OCI-LY1 (cell line): ENCODE measurements around the gene SIAH1.

ENCODE experiments used
- H2AFZ ChIP-seq: fragments of 200-600 bp; sonication (generic), shearing (Covaris generic); 2 replicates; pipeline ENCODE4 v1.6.0; 2014; ENCODE audit warnings: antibody characterized with exemption, mild to moderate bottlenecking, low read length
- H3F3A ChIP-seq: fragments of 200-600 bp; sonication (generic), shearing (Covaris generic); 2 replicates; pipeline ENCODE4 v1.6.0; 2014; ENCODE audit warnings: mild to moderate bottlenecking, antibody characterized with exemption, low read length, moderate library complexity; ENCODE audit not compliant: insufficient read depth
- H3K27ac ChIP-seq: fragments of 200-600 bp; sonication (generic); 2 replicates; pipeline ENCODE4 v1.5.1; 2014; ENCODE audit warnings: low read length, mixed run types, mild to moderate bottlenecking, low read depth; ENCODE audit not compliant: poor library complexity, severe bottlenecking
- H3K27me3 ChIP-seq: fragments of 200-600 bp; sonication (generic); 2 replicates; pipeline ENCODE4 v1.6.0; 2014; ENCODE audit warnings: antibody characterized with exemption, mild to moderate bottlenecking, low read length, moderate library complexity; ENCODE audit not compliant: insufficient read depth
- H3K36me3 ChIP-seq: fragments of 200-600 bp; sonication (generic); 2 replicates; pipeline ENCODE4 v1.6.1; 2014; ENCODE audit warnings: mild to moderate bottlenecking, antibody characterized with exemption, low read length, moderate library complexity, mixed read lengths; ENCODE audit not compliant: insufficient read depth
- H3K4me1 ChIP-seq: fragments of 200-600 bp; sonication (generic); 2 replicates; pipeline ENCODE4 v1.5.1; 2014; ENCODE audit warnings: mild to moderate bottlenecking, low read length, moderate library complexity; ENCODE audit not compliant: insufficient read depth, severe bottlenecking
- H3K4me2 ChIP-seq: fragments of 200-600 bp; sonication (generic), shearing (Covaris generic); 2 replicates; pipeline ENCODE4 v1.6.1; 2014; ENCODE audit warnings: low read length
- H3K4me3 ChIP-seq: fragments of 200-600 bp; sonication (generic); 2 replicates; pipeline ENCODE4 v1.5.1; 2014; ENCODE audit warnings: low read length, low read depth, mild to moderate bottlenecking, mixed read lengths; ENCODE audit not compliant: poor library complexity, severe bottlenecking
- H3K79me2 ChIP-seq: fragments of 200-600 bp; shearing (Covaris generic); 2 replicates; pipeline ENCODE4 v1.6.1; 2016; ENCODE audit warnings: mixed run types, low read length, mixed read lengths; ENCODE audit not compliant: insufficient read depth
- H3K9ac ChIP-seq: fragments of 200-600 bp; sonication (generic), shearing (Covaris generic); 2 replicates; pipeline ENCODE4 v1.6.1; 2014; ENCODE audit warnings: mild to moderate bottlenecking, low read length, mixed read lengths
- H3K9me2 ChIP-seq: fragments of 200-600 bp; sonication (generic), shearing (Covaris generic); 2 replicates; pipeline ENCODE4 v1.6.1; 2014; ENCODE audit warnings: low read depth, mild to moderate bottlenecking, low read length, mixed read lengths
- H3K9me3 ChIP-seq: fragments of 200-600 bp; shearing (Covaris generic); 2 replicates; pipeline ENCODE4 v1.6.1; 2014; ENCODE audit warnings: low read length, mixed read lengths
- H4K20me1 ChIP-seq: fragments of 200-600 bp; sonication (generic), shearing (Covaris generic); 2 replicates; pipeline ENCODE4 v1.6.0; 2016; ENCODE audit warnings: mild to moderate bottlenecking, low read length; ENCODE audit not compliant: insufficient read depth
- CTCF ChIP-seq: fragments of 200-600 bp; sonication (generic), shearing (Covaris generic); IDR thresholded peaks from 2 replicates; pipeline ENCODE4 v1.5.1; 2017; ENCODE audit warnings: mild to moderate bottlenecking, antibody characterized with exemption, low read length, moderate library complexity, mixed read lengths
- EZH2 ChIP-seq: fragments of 200-600 bp; sonication (generic), shearing (Covaris generic); IDR thresholded peaks from 2 replicates; pipeline ENCODE4 v1.8.0; 2017; ENCODE audit warnings: borderline replicate concordance, mixed run types, mild to moderate bottlenecking, antibody characterized with exemption, low read length, moderate library complexity, mixed read lengths

Gene SIAH1

GRCh38 chr16:48426244-48427141 lies 41.3 kb upstream of the SIAH1 start:
- Histone ChIP-seq H3K27me3 (no peaks in the 10 kb centered on the region), H3K27ac (peak overlapping the region; percentile 85)

DNA sequence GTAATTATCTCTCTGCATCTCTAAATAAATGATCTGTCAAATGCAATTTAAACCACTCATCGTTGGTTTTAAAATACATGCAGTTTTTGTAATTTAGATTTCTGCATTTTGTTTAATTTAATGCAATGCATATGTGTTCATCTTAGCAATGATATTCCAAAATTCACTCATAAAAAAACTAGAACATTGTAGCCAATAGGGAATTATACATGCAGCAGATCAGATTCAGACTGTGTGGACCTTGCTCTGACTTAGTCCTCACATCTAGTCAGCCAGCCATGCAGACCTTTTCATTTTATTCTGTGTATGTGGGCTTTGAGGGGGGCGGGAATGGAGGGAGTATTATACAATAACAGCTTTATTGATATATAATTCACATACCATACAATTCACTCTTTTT lies 37.3 kb upstream of the SIAH1 start:
- no peak overlapping the region for H3K4me3 ChIP-seq
- no peak overlapping the region for H3K4me2 ChIP-seq
- H4K20me1 ChIP-seq = no peaks in the 10 kb centered on the region
- H3K9ac ChIP-seq = no peak overlapping the region
- H3F3A ChIP-seq = no peaks in the 10 kb centered on the region
- H3K79me2 ChIP-seq = no peaks in the 10 kb centered on the region
- no peaks in the 10 kb centered on the region for H3K36me3 ChIP-seq
- H3K9me2 ChIP-seq = no peaks in the 10 kb centered on the region
- peaks cover 23% of the 10 kb centered on the region for H3K4me1 ChIP-seq
- H3K27ac ChIP-seq = no peak overlapping the region
- TF ChIP-seq EZH2 = no peak
- no peak for TF ChIP-seq CTCF
- H3K27me3 ChIP-seq = no peaks in the 10 kb centered on the region
- no peaks in the 10 kb centered on the region for H3K9me3 ChIP-seq
- no peak overlapping the region for H2AFZ ChIP-seq

More at GRCh38 chr16:48426244-48427141, 41.3 kb upstream of the SIAH1 start:
- Histone ChIP-seq H3K36me3 (no peaks in the 10 kb centered on the region), H4K20me1 (no peaks in the 10 kb centered on the region), H3K79me2 (no peaks in the 10 kb centered on the region), H3K4me2 (peak overlapping the region; percentile 33; the same call in 1 of the 2 replicates), H3K9me3 (no peaks in the 10 kb centered on the region), H3K9ac (peak overlapping the region; percentile 7; the same call in 1 of the 2 replicates), H2AFZ (peak overlapping the region; percentile 39), H3K4me3 (no peak overlapping the region), H3K4me1 (peaks cover 44% of the 10 kb centered on the region), H3F3A (no peaks in the 10 kb centered on the region), H3K9me2 (no peaks in the 10 kb centered on the region)
- TF ChIP-seq EZH2 (no peak), CTCF (no peak)

DNA sequence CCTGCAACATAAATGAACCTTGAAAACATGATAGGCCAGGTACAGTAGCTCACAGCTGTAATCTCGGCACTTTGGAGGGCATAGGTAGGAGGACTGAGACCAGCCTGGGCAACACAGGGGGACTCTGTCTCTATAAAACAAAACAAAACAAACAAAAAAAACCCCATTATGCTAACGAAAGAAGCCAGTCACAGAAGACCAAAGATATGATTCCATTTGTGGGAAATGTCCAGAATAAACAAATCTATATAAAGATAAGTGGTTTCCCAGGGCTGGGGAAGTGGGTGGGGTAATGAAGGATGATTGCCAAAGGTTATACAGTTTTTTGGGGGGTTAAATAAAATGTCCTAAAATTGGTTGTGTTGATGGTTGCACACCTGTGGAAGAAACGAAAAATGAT lies 36.5 kb upstream of the SIAH1 start:
- H3K9me2 ChIP-seq = no peaks in the 10 kb centered on the region
- no peak overlapping the region for H3K4me3 ChIP-seq
- H3K27ac ChIP-seq = no peak overlapping the region
- H3K4me2 ChIP-seq = no peak overlapping the region
- no peaks in the 10 kb centered on the region for H3F3A ChIP-seq
- H3K9me3 ChIP-seq = no peaks in the 10 kb centered on the region
- no peaks in the 10 kb centered on the region for H3K36me3 ChIP-seq
- H3K79me2 ChIP-seq = no peaks in the 10 kb centered on the region
- H3K9ac ChIP-seq = no peak overlapping the region
- H4K20me1 ChIP-seq = no peaks in the 10 kb centered on the region
- no peaks in the 10 kb centered on the region for H3K27me3 ChIP-seq
- H3K4me1 ChIP-seq = peaks cover 15% of the 10 kb centered on the region
- no peak overlapping the region for H2AFZ ChIP-seq
- no peak for TF ChIP-seq EZH2
- TF ChIP-seq CTCF = no peak
